ENCODE data around the gene OMP.

Gene OMP

GRCh38 chr11:77137421-77137820 is 34.8 kb downstream of the OMP start (continued):
- no peak for TF ChIP-seq ZNF280D (tag by site-specific recombination; IDR thresholded peaks at IDR 0.05)
- TF ChIP-seq ZNF596 (tag by site-specific recombination; IDR thresholded peaks at IDR 0.05) = no peak
- no peak for TF ChIP-seq KLF8 (tag by site-specific recombination; IDR thresholded peaks at IDR 0.05)
- TF ChIP-seq ZNF449 (tag by site-specific recombination; IDR thresholded peaks at IDR 0.05) = no peak

GRCh38 chr11:77138106-77138649 is 35.5 kb downstream of the OMP start:
- no peaks in the 10 kb centered on the region for H3K36me3 ChIP-seq (ENCODE audit: control insufficient read depth in 2 of 2, insufficient read depth in 1 of 2, low read length in 2 of 2)
- no peak overlapping the region for H3K4me3 ChIP-seq (ENCODE audit: low read depth, low read length)
- H3K9me3 ChIP-seq (ENCODE audit: control insufficient read depth, insufficient read depth, low read depth, low read length) = no peaks in the 10 kb centered on the region
- ChIA-PET POLR2A (no interaction called here), CTCF (no interaction called here)
- no peak overlapping the region for H3K27ac ChIP-seq (ENCODE audit: extremely low read depth, low read depth, low read length)
- TF ChIP-seq ZNF426 (tag by site-specific recombination; IDR thresholded peaks at IDR 0.05) = no peak
- no peak for TF ChIP-seq AEBP2 (tag by site-specific recombination; IDR thresholded peaks at IDR 0.05; ENCODE audit: borderline replicate concordance)
- TF ChIP-seq PRDM6 (tag by site-specific recombination; IDR thresholded peaks at IDR 0.05) = no peak
- TF ChIP-seq ZNF302 (tag by site-specific recombination; IDR thresholded peaks at IDR 0.05; ENCODE audit: low read depth) = no peak
- no peak for TF ChIP-seq ZNF549 (tag by site-specific recombination; IDR thresholded peaks at IDR 0.05)
- no peak for TF ChIP-seq ZNF19 (tag by site-specific recombination; IDR thresholded peaks at IDR 0.05; ENCODE audit: low read depth)
- TF ChIP-seq YY1 (tag by site-specific recombination; IDR thresholded peaks at IDR 0.05) = no peak
- TF ChIP-seq ZNF311 (tag by site-specific recombination; IDR thresholded peaks at IDR 0.05; ENCODE audit: borderline replicate concordance) = no peak
- TF ChIP-seq ZNF785 (tag by site-specific recombination; IDR thresholded peaks at IDR 0.05) = no peak
- no peak for TF ChIP-seq MYNN (tag by site-specific recombination; IDR thresholded peaks at IDR 0.05; ENCODE audit: borderline replicate concordance)
- no peaks in the 10 kb centered on the region for H3K4me1 ChIP-seq (ENCODE audit: control insufficient read depth, insufficient read depth, low read length)

GRCh38 chr11:77139201-77139600 is 36.6 kb downstream of the OMP start:
- ChIA-PET POLR2A (no interaction called here), CTCF (interaction anchor here (2.4 kb wide), 1 partner anchor 12 kb away, joined by 11 read pairs; the partner anchor contains the start of gene MYO7A)
- Histone ChIP-seq H3K9me3 (ENCODE audit: control insufficient read depth, insufficient read depth, low read depth, low read length) (no peaks in the 10 kb centered on the region), H3K4me1 (ENCODE audit: control insufficient read depth, insufficient read depth, low read length) (no peaks in the 10 kb centered on the region), H3K27ac (ENCODE audit: extremely low read depth, low read depth, low read length) (no peak overlapping the region), H3K36me3 (ENCODE audit: control insufficient read depth in 2 of 2, insufficient read depth in 1 of 2, low read length in 2 of 2) (no peaks in the 10 kb centered on the region), H3K4me3 (ENCODE audit: low read depth, low read length) (no peak overlapping the region)
- no peak for TF ChIP-seq ZNF792 (tag by site-specific recombination; IDR thresholded peaks at IDR 0.05)
- no peak for TF ChIP-seq ZNF701 (tag by site-specific recombination; IDR thresholded peaks at IDR 0.05)
- TF ChIP-seq ZBTB7A (tag by site-specific recombination; IDR thresholded peaks at IDR 0.05; ENCODE audit: low read depth) = no peak
- TF ChIP-seq ZNF311 (tag by site-specific recombination; IDR thresholded peaks at IDR 0.05; ENCODE audit: borderline replicate concordance) = no peak
- no peak for TF ChIP-seq ZNF324 (tag by site-specific recombination; IDR thresholded peaks at IDR 0.05)
- TF ChIP-seq ZNF768 (tag by site-specific recombination; IDR thresholded peaks at IDR 0.05) = no peak
- TF ChIP-seq ZNF654 (tag by site-specific recombination; IDR thresholded peaks at IDR 0.05; ENCODE audit: low read depth) = no peak
- TF ChIP-seq SCRT1 (tag by site-specific recombination; IDR thresholded peaks at IDR 0.05; ENCODE audit: borderline replicate concordance) = no peak
